Measurements from ENCODE around the gene PWP1.

PWP1 gene

DNA sequence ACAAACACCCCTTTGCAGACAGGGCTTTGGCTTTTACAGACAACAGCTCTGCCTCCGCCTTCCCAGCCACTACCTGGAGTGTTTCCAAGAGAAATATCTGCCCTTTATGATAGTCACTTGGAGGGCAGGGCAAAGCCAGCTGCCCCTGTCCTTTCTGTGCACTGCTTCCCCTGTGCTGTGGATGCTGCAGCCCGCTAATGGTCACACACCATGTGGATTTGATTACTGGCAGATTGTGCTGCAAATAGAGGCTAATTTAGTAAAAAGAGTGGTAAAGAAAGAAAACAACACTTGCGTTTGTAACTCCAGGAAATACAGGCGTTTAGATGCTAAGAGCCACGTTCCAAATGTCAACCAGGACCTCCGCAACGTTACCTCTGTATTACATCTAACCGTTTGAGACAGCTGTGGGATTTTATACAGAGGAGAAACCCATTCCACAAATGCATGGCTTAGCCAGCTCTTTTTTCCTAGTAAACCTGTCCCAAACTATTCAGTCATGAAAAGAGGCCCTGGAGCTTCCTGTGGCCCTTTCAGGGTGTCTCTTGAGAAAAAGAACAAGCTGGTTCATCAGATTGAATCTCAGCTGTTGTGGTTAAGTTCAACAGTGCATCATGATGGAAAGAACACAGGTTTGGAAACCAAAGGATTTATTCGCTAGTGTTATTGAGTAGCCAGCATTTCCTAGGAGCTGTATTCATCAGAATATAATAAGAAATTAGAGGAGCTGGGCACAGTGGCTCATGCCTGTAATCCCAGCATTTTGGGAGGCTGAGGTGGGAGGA lies 30.1 kb upstream of the PWP1 start:
- no peak for DNase-seq (ENCODE audit: extremely low spot score)
- ChIA-PET CTCF (interaction anchor here (1.3 kb wide), 1 partner anchor 15 kb away, joined by 4 read pairs; no protein-coding TSS in a partner anchor), POLR2A (interaction anchor here (1.0 kb wide), 1 partner anchor 13 kb away, joined by 4 read pairs; no protein-coding TSS in a partner anchor)
- TF ChIP-seq CTBP1 (IDR thresholded peaks at IDR 0.05; ENCODE audit: borderline replicate concordance) = no peak
- no peak for TF ChIP-seq LEF1 (IDR thresholded peaks at IDR 0.05; ENCODE audit: borderline replicate concordance)
- TF ChIP-seq BHLHE40 (IDR thresholded peaks at IDR 0.05; ENCODE audit: borderline replicate concordance) = no peak
- TF ChIP-seq TARDBP (IDR thresholded peaks at IDR 0.05) = no peak
- no peak for TF ChIP-seq NFRKB (IDR thresholded peaks at IDR 0.05)
- no peak for TF ChIP-seq L3MBTL2 (conservative IDR thresholded peaks at IDR 0.05)
- TF ChIP-seq, protein P1, sequence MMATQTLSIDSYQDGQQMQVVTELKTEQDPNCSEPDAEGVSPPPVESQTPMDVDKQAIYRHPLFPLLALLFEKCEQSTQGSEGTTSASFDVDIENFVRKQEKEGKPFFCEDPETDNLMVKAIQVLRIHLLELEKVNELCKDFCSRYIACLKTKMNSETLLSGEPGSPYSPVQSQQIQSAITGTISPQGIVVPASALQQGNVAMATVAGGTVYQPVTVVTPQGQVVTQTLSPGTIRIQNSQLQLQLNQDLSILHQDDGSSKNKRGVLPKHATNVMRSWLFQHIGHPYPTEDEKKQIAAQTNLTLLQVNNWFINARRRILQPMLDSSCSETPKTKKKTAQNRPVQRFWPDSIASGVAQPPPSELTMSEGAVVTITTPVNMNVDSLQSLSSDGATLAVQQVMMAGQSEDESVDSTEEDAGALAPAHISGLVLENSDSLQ (IDR thresholded peaks at IDR 0.05) = no peak
- TF ChIP-seq SP1 (IDR thresholded peaks at IDR 0.05) = no peak
- TF ChIP-seq FOXM1 (IDR thresholded peaks at IDR 0.05; ENCODE audit: borderline replicate concordance) = no peak
- TF ChIP-seq ELF4 (IDR thresholded peaks at IDR 0.05) = no peak
- TF ChIP-seq FOXA1 (IDR thresholded peaks at IDR 0.05) = no peak
- TF ChIP-seq FOXK2 (IDR thresholded peaks at IDR 0.05) = no peak
- no peak for TF ChIP-seq HDGF (IDR thresholded peaks at IDR 0.05; ENCODE audit: borderline replicate concordance)
- no peak for TF ChIP-seq SUZ12 (IDR thresholded peaks at IDR 0.05)
- no peak for TF ChIP-seq ZNF384 (IDR thresholded peaks at IDR 0.05)
- no peak for TF ChIP-seq ARNT (IDR thresholded peaks at IDR 0.05)

DNA sequence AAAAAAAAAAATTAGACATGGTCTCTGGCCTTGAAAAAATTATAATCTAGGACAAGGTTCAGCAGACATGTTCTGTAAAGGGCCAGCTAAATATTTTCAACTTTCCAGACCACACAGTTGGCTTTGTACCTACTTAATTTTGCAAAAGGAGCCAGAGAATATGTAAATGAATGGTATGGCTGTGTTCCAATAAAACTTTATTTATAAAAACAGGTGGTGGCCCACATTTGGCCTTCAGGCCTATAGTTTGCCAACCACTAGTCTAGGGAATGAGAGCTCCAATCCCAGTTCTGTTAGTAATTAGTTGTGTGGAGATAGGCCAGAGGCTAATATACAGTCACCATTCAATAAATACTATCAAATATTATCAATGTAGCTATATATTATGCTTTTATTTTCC lies 29.3 kb upstream of the PWP1 start:
- DNase-seq (ENCODE audit: extremely low spot score) = no peak
- ChIA-PET POLR2A (interaction anchor here (1.0 kb wide), 1 partner anchor 12 kb away, joined by 4 read pairs; no protein-coding TSS in a partner anchor), CTCF (interaction anchor here (1.3 kb wide), 1 partner anchor 14 kb away, joined by 4 read pairs; no protein-coding TSS in a partner anchor)
- TF ChIP-seq SP1 (IDR thresholded peaks at IDR 0.05) = no peak
- TF ChIP-seq ZNF384 (IDR thresholded peaks at IDR 0.05) = peak; percentile 46; the same call in 1 of the 2 replicates

DNA sequence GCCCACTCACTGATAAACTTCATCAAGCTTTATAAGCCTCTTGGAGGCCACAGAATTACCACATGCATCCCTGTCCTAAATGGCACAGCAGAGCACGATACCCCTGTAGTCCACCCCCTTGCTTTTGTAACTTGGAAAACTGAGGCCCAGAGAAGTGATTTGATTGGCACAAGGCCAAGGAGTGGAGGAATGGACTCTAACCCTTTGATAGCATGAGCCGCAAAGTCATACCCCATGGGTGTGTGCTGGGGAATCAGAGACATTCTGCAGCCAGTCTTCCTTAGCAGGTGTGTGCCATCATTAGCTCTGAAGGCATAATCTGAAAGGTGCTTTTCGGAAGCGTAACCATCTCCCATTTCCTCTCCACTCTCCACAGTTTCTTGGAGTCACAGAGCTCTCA lies 28.5 kb upstream of the PWP1 start:
- POLR2A ChIA-PET = interaction anchor here (0.6 kb wide), 1 partner anchor 1195 kb away, joined by 3 read pairs; no protein-coding TSS in a partner anchor
- TF ChIP-seq L3MBTL2 (conservative IDR thresholded peaks at IDR 0.05) (no peak), CTBP1 (IDR thresholded peaks at IDR 0.05; ENCODE audit: borderline replicate concordance) (no peak), ARNT (IDR thresholded peaks at IDR 0.05) (no peak), FOXK2 (IDR thresholded peaks at IDR 0.05) (no peak), NFRKB (IDR thresholded peaks at IDR 0.05) (no peak), FOXM1 (IDR thresholded peaks at IDR 0.05; ENCODE audit: borderline replicate concordance) (no peak), SUZ12 (IDR thresholded peaks at IDR 0.05) (no peak), BHLHE40 (IDR thresholded peaks at IDR 0.05; ENCODE audit: borderline replicate concordance) (no peak), ZNF384 (IDR thresholded peaks at IDR 0.05) (no peak), FOXA1 (IDR thresholded peaks at IDR 0.05) (no peak), ELF4 (IDR thresholded peaks at IDR 0.05) (no peak), SP1 (IDR thresholded peaks at IDR 0.05) (no peak)
- TF ChIP-seq, protein P1 (IDR thresholded peaks at IDR 0.05) = no peak

GRCh38 chr12:107657621-107658020 lies 28.0 kb upstream of the PWP1 start:
- no peak for DNase-seq (ENCODE audit: extremely low spot score)
- TF ChIP-seq FOXK2 (IDR thresholded peaks at IDR 0.05) = no peak
- no peak for TF ChIP-seq SP1 (IDR thresholded peaks at IDR 0.05)
- no peak for TF ChIP-seq TARDBP (IDR thresholded peaks at IDR 0.05)
- no peak for TF ChIP-seq L3MBTL2 (conservative IDR thresholded peaks at IDR 0.05)
- TF ChIP-seq ZNF384 (IDR thresholded peaks at IDR 0.05) = no peak
- no peak for TF ChIP-seq ELF4 (IDR thresholded peaks at IDR 0.05)
- no peak for TF ChIP-seq SUZ12 (IDR thresholded peaks at IDR 0.05)
- no peak for TF ChIP-seq HDGF (IDR thresholded peaks at IDR 0.05; ENCODE audit: borderline replicate concordance)
- no peak for TF ChIP-seq BHLHE40 (IDR thresholded peaks at IDR 0.05; ENCODE audit: borderline replicate concordance)
- ChIA-PET CTCF (interaction anchor here (0.7 to 0.9 kb wide), 2 partner anchors 10 to 13 kb away, joined by 3 to 4 read pairs; no protein-coding TSS in a partner anchor), POLR2A (interaction anchor here (0.6 kb wide), 1 partner anchor 1195 kb away, joined by 3 read pairs; no protein-coding TSS in a partner anchor)

More for the DNA sequence above, 28.5 kb upstream of the PWP1 start:
- CTCF ChIA-PET = interaction anchor here (0.7 to 0.9 kb wide), 3 partner anchors 11 to 15 kb away, joined by 3 to 4 read pairs (median 4); no protein-coding TSS in a partner anchor
- no peak for DNase-seq (ENCODE audit: extremely low spot score)

DNA sequence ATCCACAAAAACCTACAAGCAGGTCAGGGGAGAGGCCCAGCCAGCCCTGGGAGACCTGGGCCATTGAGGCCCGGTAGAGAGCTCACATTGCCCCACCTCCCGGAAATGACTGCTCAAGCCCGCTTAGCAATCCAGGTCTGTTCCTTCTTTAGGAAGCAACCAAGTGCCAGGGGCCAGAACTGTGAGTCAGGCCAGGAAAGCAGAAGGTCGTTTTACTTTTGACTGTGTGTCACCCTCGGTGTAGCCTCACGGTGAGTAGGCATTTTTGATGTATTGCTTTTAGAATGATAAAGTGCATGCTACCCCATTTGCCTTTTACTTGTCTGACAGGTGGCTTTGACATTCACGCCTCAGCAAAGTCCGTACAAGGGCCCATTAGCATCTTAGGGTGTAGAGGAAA lies 25.4 kb upstream of the PWP1 start:
- CTCF ChIA-PET = interaction anchor here (1.7 kb wide), 1 partner anchor 11 kb away, joined by 5 read pairs; no protein-coding TSS in a partner anchor
- no peak for DNase-seq (ENCODE audit: extremely low spot score)

More for the DNA sequence above, 25.4 kb upstream of the PWP1 start:
- no peak for TF ChIP-seq LEF1 (IDR thresholded peaks at IDR 0.05; ENCODE audit: borderline replicate concordance)
- no peak for TF ChIP-seq ARNT (IDR thresholded peaks at IDR 0.05)
- TF ChIP-seq TARDBP (IDR thresholded peaks at IDR 0.05) = no peak
- no peak for TF ChIP-seq FOXK2 (IDR thresholded peaks at IDR 0.05)
- TF ChIP-seq SP1 (IDR thresholded peaks at IDR 0.05) = no peak
- no peak for TF ChIP-seq SUZ12 (IDR thresholded peaks at IDR 0.05)
- TF ChIP-seq BHLHE40 (IDR thresholded peaks at IDR 0.05; ENCODE audit: borderline replicate concordance) = no peak
- TF ChIP-seq NFRKB (IDR thresholded peaks at IDR 0.05) = no peak
- TF ChIP-seq, protein P1 (IDR thresholded peaks at IDR 0.05) = no peak
- no peak for TF ChIP-seq FOXA1 (IDR thresholded peaks at IDR 0.05)
- TF ChIP-seq ELF4 (IDR thresholded peaks at IDR 0.05) = no peak
- TF ChIP-seq CTBP1 (IDR thresholded peaks at IDR 0.05; ENCODE audit: borderline replicate concordance) = no peak
- TF ChIP-seq HDGF (IDR thresholded peaks at IDR 0.05; ENCODE audit: borderline replicate concordance) = no peak
- no peak for TF ChIP-seq FOXM1 (IDR thresholded peaks at IDR 0.05; ENCODE audit: borderline replicate concordance)
- POLR2A ChIA-PET = interaction anchor here (1.2 kb wide), 1 partner anchor 11 kb away, joined by 3 read pairs; no protein-coding TSS in a partner anchor

Measured in HEK293T (cell line).